Stimulated activated CD4-positive, alpha-beta T cell treated with anti-CD3 and anti-CD28 coated beads, Interleukin-4, amount 100 ng/mL, for 24 hours (primary cell): ENCODE results near the gene HDC.

Source experiments
- DNase-seq: peaks from one replicate; pipeline ENCODE4 v3.0.0-alpha.2; 2020

The HDC gene

GRCh38 chr15:50252556-50252955 lies 13.0 kb downstream of the HDC start:
- DNase-seq: no peak

GRCh38 chr15:50251638-50252182 lies 13.8 kb downstream of the HDC start:
- no peak for DNase-seq

GRCh38 chr15:50250760-50251394 lies 14.6 kb downstream of the HDC start:
- DNase-seq: no peak

- no peak for DNase-seq
Observed at GRCh38 chr15:50249704-50250103, 15.8 kb downstream of the HDC start.

- DNase-seq: no peak
Observed at GRCh38 chr15:50248994-50249582, 16.4 kb downstream of the HDC start.

- peak; percentile 52 for DNase-seq
Observed at GRCh38 chr15:50247819-50248655, 17.5 kb downstream of the HDC start.

- no peak for DNase-seq
Observed at GRCh38 chr15:50246631-50247030, 18.9 kb downstream of the HDC start.

GRCh38 chr15:50244959-50245624 lies 20.4 kb downstream of the HDC start:
- no peak for DNase-seq

GRCh38 chr15:50244153-50244552 lies 21.4 kb downstream of the HDC start:
- no peak for DNase-seq

GRCh38 chr15:50241684-50242450 lies 23.7 kb downstream of the HDC start:
- no peak for DNase-seq

- no peak for DNase-seq
Observed at GRCh38 chr15:50238255-50238654, 27.3 kb downstream of the HDC start.

GRCh38 chr15:50236433-50236832 lies 29.1 kb downstream of the HDC start:
- no peak for DNase-seq

GRCh38 chr15:50235794-50236193 lies 29.7 kb downstream of the HDC start:
- DNase-seq: no peak

GRCh38 chr15:50234764-50235163 lies 30.8 kb downstream of the HDC start:
- DNase-seq: no peak

GRCh38 chr15:50233192-50233736 lies 32.3 kb downstream of the HDC start:
- DNase-seq: no peak

- DNase-seq: no peak
Observed at GRCh38 chr15:50232791-50233190, 32.7 kb downstream of the HDC start.

- no peak for DNase-seq
Observed at GRCh38 chr15:50231761-50232160, 33.8 kb downstream of the HDC start.

GRCh38 chr15:50229336-50229735 lies 36.2 kb downstream of the HDC start:
- DNase-seq: no peak

GRCh38 chr15:50228866-50229265 lies 36.7 kb downstream of the HDC start:
- DNase-seq: no peak

- DNase-seq: no peak
Observed at GRCh38 chr15:50227076-50227475, 38.5 kb downstream of the HDC start.

GRCh38 chr15:50225938-50226337 lies 39.6 kb downstream of the HDC start:
- DNase-seq: no peak

GRCh38 chr15:50225057-50225456 lies 40.5 kb downstream of the HDC start:
- no peak for DNase-seq
